Kasumi-1 (cell line): ENCODE measurements around the gene VPS51.
"Not testable (repeated sequence)": the region's sequence is repeated elsewhere in the genome, so short reads cannot be mapped to it uniquely, and the experiment has no call there.

Experiments used
- DNase-seq, 2 experiments: peaks; one replicate each; lab custom pipeline; 2025; lab: John Stamatoyannopoulos, UW

The VPS51 gene

DNA sequence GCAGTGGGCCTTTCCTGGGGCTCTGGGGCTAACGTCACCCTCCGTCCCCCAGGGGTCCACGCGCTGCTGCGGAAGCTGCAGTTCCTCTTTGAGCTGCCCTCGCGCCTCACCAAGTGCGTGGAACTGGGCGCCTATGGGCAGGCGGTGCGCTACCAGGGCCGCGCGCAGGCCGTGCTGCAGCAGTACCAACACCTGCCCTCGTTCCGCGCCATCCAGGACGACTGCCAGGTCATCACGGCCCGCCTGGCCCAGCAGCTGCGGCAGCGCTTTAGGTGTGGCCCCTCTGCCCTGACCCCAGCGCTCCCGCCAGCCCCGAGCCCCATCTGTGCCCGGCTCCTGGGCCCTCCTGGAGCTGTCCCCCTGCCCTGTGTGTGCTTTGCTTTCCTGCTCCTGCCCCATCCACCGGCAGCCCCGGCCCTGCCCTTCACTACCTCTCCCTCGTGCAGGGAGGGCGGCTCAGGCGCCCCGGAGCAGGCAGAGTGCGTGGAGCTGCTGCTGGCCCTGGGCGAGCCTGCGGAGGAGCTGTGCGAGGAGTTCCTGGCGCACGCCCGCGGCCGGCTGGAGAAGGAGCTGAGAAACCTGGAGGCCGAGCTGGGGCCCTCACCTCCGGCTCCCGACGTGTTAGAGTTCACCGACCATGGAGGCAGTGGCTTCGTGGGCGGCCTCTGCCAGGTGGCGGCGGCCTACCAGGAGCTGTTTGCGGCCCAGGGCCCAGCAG is 11.9 kb downstream of the VPS51 start:
- DNase-seq: no peak

DNA sequence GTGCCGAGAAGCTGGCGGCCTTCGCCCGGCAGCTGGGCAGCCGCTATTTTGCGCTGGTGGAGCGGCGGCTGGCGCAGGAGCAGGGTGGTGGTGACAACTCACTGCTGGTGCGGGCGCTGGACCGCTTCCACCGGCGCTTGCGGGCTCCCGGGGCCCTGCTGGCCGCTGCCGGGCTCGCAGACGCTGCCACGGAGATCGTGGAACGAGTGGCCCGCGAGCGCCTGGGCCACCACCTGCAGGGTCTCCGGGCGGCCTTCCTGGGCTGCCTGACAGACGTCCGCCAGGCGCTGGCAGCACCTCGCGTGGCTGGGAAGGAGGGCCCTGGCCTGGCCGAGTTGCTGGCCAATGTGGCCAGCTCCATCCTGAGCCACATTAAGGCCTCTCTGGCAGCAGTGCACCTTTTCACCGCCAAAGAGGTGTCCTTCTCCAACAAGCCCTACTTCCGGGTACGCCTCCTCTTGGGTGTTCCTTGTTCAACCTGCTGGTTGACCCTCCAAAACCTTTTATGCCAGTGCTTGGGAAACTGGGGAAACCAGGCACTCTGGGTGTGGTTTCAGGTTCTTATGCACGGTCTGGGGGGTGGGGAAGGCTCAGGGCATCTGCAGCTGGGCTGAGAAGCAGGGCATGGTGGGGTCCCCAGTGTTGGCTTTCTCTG is 12.6 kb downstream of the VPS51 start:
- no peak for DNase-seq

DNA sequence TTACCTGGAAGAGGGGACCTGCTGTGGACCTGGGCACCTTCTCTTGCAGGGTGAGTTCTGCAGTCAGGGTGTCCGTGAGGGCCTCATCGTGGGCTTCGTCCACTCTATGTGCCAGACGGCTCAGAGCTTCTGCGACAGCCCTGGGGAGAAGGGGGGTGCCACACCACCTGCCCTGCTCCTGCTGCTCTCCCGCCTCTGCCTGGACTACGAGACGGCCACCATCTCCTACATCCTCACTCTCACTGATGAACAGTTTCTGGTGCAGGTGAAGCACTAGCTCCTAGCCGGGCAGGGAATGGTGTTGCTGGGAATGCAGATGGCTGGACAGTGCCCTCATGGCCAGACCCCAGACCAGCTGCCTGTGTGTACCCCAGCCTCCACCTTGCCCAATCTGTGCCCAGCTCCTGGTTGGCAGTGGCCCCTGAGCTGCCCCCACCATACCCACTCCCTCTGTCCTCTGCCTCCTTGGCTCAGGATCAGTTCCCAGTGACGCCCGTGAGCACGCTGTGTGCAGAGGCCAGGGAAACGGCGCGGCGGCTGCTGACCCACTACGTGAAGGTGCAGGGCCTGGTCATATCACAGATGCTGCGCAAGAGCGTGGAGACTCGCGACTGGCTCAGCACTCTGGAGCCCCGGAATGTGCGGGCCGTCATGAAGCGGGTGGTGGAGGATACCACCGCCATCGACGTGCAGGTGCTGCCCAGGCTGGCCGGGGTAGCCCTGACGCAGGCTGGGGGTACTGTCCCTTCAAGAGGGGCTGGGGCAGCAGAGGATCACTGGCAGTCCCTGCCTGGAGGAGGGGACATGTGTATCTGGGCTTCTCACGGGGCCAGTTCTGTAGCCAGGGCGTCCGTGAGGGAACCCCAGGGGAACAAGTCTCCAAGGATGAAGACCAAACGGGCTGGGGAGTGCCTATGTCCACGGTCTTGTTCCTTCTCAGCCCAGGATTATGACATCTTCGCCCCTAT is 13.5 kb downstream of the VPS51 start:
- DNase-seq: no peak

DNA sequence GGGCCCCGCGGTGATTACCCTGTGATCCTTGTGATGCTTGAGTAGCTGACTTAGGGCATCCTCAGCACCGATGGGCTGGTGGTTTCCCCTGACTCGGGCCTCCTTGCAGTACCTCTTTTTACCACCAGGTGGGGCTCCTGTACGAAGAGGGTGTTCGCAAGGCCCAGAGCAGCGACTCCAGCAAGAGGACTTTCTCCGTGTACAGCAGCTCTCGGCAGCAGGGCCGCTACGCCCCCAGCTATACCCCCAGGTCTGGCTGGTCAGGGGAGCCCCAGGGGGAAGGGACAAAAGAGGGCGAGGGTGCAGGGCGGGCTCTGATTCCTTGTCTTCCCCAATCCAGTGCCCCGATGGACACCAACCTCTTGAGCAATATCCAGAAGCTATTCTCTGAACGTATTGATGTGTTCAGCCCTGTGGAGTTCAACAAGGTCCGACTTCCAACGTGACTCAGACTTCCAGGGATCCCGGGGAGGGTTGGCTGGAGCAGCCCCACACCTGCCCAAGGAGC is 14.4 kb downstream of the VPS51 start:
- peak; percentile 91 to 93 for DNase-seq

DNA sequence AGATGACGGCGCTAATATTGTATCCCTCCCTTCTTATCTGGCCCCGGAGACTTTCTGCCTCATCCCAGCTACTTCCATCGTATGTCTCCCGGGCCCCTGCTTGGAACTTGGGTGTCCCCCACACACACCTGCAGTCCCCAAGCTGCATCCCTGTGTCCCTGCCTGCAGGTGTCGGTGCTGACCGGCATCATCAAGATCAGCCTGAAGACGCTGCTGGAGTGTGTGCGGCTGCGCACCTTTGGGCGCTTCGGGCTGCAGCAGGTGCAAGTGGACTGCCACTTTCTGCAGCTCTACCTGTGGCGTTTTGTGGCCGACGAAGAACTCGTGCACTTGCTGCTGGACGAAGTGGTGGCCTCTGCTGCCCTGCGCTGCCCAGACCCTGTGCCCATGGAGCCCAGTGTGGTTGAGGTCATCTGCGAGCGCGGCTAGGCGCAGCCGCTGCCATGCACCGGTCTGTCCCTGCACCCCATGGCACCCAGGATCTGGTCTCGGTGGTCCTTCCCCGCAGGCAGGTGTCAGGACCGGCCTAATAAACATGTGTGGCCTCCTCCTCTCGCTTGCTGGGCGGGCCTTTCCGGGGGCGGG is 15.2 kb downstream of the VPS51 start:
- DNase-seq: no peak

DNA sequence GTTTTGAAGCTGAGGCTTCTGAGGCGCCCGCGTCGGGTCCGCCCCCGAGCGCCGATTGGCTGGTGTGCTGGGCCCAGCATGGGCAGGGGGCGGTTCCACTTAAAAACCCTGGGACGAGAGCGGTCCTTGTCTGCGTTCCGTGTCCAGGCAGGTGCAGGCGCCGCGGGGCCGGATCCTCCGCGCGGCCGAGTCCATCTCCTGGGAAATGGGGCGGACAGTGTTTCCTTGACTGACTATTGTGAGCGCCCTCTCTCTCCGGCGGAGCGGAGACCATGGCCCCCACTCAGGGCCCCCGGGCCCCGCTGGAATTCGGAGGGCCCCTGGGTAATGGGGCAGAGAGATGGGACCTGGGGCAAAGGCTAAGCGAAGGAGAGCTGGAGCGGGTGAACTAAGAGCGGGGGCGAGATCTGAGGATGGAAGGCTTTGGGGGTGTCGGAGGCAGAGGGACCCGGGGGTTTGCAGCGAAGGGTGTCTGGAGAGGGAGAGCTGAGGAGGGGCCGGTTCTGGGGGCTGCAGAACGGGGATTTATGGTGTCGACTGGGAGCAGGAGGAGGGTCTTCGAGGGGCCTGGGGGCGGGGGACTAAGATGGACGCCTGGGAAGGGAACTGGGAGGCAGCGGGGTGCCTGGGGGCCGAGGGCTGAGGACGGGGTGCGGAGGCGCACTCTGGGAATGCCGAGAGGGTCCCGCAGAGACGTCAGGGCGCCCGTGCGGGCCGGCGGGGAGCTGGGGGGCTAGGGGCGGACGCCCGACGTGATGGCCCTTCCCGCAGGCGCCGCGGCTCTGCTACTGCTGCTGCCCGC is 15.9 kb downstream of the VPS51 start, which contains the start of gene TM7SF2:
TM7SF2 (plus strand) TSS at position 129 of the 802 bp plus-strand sequence; CDS start at position 273, 144 bp downstream.
- DNase-seq: peak; percentile 85 to 88

DNA sequence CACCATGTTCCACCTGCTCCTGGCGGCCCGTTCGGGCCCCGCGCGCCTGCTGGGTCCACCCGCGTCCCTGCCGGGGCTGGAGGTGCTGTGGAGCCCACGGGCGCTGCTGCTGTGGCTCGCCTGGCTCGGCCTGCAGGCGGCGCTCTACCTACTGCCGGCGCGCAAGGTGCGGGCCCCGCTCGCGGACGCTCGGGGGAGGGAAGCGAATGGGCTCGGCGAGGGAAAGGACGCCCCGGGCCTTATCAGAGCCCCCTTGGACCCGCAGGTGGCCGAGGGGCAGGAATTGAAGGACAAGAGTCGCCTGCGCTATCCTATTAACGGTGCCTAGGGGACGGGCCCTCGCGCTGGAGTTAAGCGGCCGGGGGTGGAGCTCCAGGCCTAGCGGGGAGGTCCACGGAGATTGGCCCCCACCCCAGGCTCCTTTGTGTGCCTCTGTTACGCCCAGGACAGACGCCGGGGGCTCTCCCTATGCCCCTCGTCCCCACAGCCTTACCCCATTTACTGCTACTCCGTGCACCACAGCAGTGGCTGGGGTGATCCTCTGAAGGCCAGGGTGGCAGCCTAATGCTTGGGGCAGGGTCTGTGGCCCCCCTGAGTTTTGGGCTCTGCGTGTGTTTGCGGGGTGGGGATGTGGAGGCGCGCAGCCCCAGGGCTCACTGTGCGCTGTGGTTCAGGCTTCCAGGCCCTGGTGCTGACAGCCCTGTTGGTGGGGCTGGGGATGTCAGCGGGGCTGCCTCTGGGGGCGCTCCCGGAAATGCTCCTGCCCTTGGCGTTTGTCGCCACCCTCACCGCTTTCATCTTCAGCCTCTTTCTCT is 16.7 kb downstream of the VPS51 start:
- peak; percentile 51 to 52 for DNase-seq

DNA sequence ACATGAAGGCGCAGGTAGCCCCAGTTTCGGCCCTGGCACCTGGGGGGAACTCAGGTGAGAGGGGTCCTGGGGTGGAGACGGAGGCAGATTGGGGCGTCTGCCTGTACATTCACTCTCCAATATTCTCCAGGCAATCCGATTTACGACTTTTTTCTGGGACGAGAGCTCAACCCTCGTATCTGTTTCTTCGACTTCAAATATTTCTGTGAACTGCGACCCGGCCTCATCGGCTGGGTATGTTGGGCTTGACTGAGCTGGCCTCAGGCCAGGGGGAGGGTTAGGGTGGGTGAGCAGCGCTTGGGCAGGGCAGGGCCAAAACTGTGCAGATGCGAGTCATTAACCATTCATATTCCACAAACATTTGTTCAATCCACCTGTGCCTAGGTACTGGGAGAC is 17.3 kb downstream of the VPS51 start:
- no peak for DNase-seq

DNA sequence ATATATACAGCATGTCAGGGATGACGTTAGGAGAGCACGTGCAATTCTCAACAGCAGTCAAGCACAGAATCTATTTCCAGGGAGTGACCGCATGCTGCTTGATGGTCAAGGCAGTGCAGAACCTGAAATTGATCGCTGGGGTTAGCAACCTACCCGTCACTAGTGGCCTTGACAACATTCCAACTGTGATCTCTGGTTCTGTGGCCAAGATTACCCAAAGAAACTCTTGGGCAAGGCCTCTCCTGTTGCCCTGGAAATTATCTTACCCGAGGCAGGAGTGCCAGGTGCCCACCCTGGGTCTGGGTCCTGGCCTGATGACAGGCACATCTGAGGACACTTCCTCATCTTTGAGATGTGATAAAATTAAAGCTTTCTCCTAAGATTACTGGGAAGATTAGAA is 17.8 kb downstream of the VPS51 start:
- DNase-seq: no peak

DNA sequence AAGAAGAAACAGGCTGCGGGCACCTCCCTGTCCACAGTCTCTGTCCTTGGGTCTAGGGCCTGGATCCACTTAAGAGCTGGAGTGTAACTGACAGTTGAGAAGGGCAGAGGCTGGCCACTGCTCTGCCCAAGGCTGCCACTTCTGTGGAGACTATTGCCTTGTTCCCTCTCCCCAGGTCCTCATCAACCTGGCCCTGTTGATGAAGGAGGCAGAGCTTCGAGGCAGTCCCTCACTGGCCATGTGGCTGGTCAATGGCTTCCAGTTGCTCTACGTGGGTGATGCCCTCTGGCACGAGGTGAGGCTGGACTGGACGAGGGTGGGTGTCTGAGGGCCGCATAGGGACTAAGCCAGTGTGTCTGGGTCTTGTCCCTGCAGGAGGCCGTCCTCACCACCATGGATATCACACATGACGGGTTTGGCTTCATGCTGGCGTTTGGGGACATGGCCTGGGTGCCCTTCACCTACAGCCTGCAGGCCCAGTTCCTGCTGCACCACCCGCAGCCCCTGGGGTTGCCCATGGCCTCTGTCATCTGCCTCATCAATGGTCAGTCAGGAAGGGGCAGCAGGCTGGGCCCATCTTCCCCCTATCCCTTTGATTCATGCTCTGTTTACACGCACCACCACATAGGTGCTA is 18.6 kb downstream of the VPS51 start:
- DNase-seq: no peak

DNA sequence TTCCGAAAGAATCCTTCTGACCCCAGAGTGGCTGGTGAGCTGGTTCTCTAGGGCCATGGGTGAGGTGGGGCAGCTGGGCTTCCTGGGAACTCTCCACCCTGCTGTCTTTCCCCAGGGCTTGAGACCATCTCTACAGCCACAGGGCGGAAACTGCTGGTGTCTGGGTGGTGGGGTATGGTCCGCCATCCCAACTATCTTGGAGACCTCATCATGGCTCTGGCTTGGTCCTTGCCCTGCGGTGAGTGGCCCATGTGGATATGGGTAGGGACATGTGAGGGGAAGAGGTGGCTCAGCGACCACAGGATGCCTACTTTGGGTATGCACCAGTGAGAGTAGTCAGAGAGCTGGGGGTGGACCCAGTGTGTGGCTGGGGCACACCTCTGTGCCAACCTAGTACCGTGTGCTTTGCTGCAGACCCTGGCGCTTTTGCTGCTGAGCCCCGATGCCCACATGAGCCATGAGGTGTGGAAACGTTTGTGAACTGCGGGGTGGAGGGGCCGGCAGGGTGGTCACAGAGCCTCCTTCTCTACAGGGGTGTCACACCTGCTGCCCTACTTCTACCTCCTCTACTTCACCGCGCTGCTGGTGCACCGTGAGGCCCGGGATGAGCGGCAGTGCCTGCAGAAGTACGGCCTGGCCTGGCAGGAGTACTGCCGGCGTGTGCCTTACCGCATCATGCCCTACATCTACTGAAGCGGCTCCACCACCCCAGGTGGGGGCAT is 19.5 kb downstream of the VPS51 start:
- DNase-seq: no peak

DNA sequence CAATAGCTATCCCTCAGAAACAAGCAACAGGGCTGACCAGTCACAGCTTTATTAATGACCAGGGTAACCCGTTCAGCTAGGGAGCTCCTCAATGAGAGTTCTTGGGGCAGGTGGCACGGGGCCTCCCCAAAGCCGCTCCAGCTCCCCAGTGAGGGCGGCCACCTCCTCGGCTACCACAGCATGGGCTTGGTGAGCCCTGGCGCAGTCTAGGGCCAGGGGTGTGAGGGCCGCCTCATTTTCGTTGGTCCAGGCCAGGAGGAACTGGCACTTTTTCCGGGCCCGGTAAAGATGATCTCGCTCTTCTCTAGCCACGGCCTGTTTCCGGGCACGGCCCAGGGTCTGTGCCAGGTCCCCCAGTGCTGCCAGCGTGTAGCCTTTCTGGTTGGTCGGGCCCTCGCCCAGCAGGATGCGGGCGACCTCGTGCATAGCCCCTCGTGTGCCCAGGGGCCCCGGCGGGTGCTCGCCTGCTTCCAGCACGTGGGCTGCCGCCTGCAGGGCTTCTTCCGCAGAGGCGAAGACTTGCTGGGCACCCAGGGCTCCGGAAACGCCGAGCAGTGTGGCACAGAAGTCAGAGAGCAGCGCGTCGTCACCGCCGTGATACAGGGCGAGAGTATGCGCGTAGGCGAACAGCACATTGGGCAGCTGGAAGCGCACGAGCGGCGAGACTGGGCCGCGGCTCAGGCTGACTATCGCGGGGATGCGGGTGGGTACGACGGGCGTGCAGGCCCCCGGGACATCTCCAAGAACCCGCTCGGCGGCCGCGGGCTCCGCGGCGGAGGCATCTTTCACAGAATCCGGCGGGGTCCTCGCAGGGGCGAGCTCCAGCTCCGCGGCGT is 20.6 kb downstream of the VPS51 start:
- peak; percentile 26 to 39 for DNase-seq

DNA sequence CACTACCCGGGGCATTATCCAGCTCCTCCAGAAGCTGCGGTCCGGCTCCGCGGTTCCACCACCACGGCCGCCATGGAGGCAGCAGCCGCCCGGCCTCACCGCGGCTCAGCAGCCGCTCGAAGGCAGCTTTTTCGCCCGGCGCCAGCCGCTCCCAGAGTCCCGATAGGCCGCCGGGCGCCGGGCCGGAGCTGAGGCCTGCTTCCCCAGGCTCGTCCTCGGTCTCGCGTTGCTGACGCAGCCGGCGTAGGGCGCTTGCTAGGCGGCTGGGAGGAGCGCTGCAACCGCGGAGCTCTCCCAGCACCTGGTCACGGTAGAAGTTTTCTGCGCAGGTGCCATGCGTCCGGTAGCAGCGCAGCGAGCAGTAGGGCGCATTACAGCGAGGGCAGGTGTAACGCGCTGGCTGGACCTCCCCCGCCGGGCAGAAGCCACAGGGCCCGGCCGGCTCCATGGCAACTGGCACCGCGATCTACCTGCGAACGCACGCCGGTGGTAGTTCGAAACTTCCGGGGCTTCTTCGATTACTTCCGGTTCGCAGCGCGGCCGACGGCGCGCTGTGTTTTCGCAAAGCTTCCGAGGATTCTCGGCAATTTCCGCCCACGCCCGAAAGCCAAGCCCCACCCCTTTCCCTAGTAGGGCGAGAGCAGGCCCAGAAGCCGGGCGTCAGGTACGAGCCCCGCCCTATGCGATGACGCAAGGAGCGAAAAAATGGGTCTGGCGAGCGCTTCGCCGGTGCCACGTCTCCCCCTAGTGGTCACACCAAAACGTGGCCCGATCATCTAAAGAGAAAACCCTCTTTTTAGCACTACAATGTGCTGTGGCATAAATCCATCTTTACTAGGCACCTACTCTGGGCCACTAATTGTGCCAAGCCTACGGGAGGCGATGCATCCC is 21.4 kb downstream of the VPS51 start, which contains the start of gene ZNHIT2:
ZNHIT2 (minus strand) TSS at position 496 of the 891 bp plus-strand sequence; CDS start at position 448, 48 bp downstream.
- peak; percentile 97 to 98 for DNase-seq

DNA sequence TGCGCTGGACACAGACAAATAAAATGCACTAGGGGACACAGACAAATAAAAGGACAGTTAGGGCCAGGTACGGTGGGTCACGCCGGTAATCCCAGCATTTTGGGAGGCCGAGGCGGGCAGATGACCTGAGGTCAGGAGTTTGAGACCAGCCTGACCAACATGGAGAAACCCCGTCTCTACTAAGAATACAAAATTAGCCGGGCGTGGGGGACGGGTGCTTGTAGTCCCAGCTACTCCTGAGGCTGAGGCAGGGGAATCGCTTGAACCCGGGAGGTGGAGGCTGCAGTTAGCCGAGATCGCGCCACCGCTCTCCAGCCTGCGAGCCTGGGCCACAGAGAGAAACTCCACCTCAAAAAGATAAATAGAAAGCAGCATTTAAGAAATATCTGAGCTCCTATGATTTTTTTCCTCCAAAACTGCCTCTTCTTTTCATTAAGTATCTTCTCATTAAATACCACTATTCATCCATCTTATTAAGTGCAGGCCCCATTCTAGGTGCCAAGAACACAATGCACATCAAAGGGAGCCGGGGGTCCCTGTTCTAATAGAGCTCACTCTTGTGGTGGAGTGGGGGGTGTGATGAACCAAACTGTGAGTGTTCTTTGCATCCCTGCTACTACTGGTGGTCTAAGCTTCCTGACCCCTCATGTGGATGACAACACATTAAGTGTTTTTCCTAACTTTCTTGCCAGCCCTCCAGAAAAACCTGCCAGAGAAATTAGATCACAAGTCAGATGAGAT is 22.3 kb downstream of the VPS51 start:
- DNase-seq: no peak

DNA sequence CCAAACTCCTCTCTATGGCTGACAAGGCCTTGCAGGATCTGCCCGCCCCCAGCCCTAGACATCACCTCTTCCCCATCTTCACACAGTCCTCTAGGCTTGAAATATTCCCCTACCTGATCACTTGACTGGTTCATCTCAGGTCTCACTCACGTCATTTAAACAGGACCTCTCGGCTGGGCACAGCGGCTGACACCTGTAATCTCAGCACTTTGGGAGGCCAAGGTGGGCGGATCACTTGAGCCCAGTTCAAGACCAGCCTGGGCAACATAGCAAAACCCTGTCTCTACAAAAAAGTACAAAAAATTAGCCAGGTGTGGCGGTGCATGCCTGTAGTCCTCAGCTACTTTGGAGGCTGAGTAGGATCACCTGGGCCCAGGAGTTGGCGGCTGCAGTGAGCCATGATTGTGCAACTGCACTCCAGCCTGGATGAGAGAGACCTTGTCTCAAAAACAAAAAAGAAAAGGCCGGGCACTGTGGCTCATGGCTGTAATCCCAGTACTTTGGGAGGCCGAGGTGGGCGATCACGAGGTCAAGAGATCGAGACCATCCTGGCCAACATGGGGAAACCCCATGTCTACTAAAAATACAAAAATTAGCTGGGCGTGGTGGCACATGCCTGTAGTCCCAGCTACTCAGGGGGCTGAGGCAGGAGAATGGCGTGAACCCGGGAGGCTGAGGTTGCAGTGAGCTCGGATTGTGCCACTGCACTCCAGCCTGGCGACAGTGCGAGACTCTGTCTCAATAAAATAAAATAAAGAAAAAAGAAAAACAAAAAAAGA is 23.1 kb downstream of the VPS51 start:
- not testable (repeated sequence) for DNase-seq
